HepG2 (cell line): ENCODE results near the gene LST1.

Experiments
- FLYWCH1 ChIP-seq: sonication (generic); formaldehyde crosslinking; IDR thresholded peaks from 2 replicates; pipeline ENCODE4 v1.8.1; 2023; ENCODE audit warnings: mild to moderate bottlenecking, missing genetic modification reagents
- TF ChIP-seq, protein P1 (sequence below): sonication (generic); formaldehyde crosslinking; IDR thresholded peaks from 2 replicates; pipeline ENCODE4 v1.5.0; 2020; ENCODE audit warnings: mild to moderate bottlenecking, missing genetic modification reagents, moderate library complexity

DNA sequence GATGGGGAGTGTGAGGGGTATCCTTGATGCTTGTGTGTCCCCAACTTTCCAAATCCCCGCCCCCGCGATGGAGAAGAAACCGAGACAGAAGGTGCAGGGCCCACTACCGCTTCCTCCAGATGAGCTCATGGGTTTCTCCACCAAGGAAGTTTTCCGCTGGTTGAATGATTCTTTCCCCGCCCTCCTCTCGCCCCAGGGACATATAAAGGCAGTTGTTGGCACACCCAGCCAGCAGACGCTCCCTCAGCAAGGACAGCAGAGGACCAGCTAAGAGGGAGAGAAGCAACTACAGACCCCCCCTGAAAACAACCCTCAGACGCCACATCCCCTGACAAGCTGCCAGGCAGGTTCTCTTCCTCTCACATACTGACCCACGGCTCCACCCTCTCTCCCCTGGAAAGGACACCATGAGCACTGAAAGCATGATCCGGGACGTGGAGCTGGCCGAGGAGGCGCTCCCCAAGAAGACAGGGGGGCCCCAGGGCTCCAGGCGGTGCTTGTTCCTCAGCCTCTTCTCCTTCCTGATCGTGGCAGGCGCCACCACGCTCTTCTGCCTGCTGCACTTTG, 10.7 kb upstream of the LST1 start, which contains the start of gene TNF:
- no peak for TF ChIP-seq FLYWCH1 (CRISPR knock-in tag)
- TF ChIP-seq, protein P1, sequence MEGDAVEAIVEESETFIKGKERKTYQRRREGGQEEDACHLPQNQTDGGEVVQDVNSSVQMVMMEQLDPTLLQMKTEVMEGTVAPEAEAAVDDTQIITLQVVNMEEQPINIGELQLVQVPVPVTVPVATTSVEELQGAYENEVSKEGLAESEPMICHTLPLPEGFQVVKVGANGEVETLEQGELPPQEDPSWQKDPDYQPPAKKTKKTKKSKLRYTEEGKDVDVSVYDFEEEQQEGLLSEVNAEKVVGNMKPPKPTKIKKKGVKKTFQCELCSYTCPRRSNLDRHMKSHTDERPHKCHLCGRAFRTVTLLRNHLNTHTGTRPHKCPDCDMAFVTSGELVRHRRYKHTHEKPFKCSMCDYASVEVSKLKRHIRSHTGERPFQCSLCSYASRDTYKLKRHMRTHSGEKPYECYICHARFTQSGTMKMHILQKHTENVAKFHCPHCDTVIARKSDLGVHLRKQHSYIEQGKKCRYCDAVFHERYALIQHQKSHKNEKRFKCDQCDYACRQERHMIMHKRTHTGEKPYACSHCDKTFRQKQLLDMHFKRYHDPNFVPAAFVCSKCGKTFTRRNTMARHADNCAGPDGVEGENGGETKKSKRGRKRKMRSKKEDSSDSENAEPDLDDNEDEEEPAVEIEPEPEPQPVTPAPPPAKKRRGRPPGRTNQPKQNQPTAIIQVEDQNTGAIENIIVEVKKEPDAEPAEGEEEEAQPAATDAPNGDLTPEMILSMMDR = no peak
